ENCODE results near the gene LENG1. TPM values are rescaled to one million over a fixed set of nuclear protein-coding genes. Genes with fewer than 3 reads are reported as not detected.
"Not testable (repeated sequence)": the region's sequence is repeated elsewhere in the genome, so short reads cannot be mapped to it uniquely, and the experiment has no call there.

Gene LENG1
- total RNA-seq, 4 donors from 2014 or later, result 3.7 to 52.8 (median 23.8) TPM

- DNase-seq, result no peak
- H3K27me3 ChIP-seq, result no peaks in the 10 kb centered on the region
- no peaks in the 10 kb centered on the region for H3K4me1 ChIP-seq
- no peaks in the 10 kb centered on the region for H3K9me3 ChIP-seq
- intact Hi-C loops (cut with DNase I; ENCODE audit: low total_unique reads), result loop anchor here (5.0 kb wide), 1 partner anchor 53 kb away; no protein-coding TSS in a partner anchor
- TF ChIP-seq CTCF (IDR thresholded peaks at IDR 0.05), result no peak
- TF ChIP-seq POLR2A (IDR thresholded peaks at IDR 0.05), result no peak
- H3K36me3 ChIP-seq, result no peaks in the 10 kb centered on the region
- H3K27ac ChIP-seq, result no peak overlapping the region
- H3K4me3 ChIP-seq, result no peak overlapping the region
Measured at GRCh38 chr19:54173951-54174834, 14.7 kb upstream of the LENG1 start.

GRCh38 chr19:54173359-54173699, 13.8 kb upstream of the LENG1 start:
- H3K36me3 ChIP-seq, result no peaks in the 10 kb centered on the region
- H3K9me3 ChIP-seq, result no peaks in the 10 kb centered on the region
- H3K4me1 ChIP-seq, result no peaks in the 10 kb centered on the region
- intact Hi-C loops (cut with DNase I; ENCODE audit: low total_unique reads), result loop anchor here (5.0 kb wide), 1 partner anchor 54 kb away; no protein-coding TSS in a partner anchor
- H3K27ac ChIP-seq, result no peak overlapping the region
- DNase-seq, result no peak
- TF ChIP-seq CTCF (IDR thresholded peaks at IDR 0.05) (no peak), POLR2A (IDR thresholded peaks at IDR 0.05) (no peak)
- H3K27me3 ChIP-seq, result no peaks in the 10 kb centered on the region
- no peak overlapping the region for H3K4me3 ChIP-seq

- no peaks in the 10 kb centered on the region for H3K36me3 ChIP-seq
- H3K4me1 ChIP-seq, result no peaks in the 10 kb centered on the region
- no peaks in the 10 kb centered on the region for H3K27me3 ChIP-seq
- H3K27ac ChIP-seq, result peak within 1 kb of the TSS in 1 of 2 donors; percentile 54
- no peak within 1 kb of the TSS for H3K4me3 ChIP-seq
- intact Hi-C loops (cut with DNase I; ENCODE audit: low total_unique reads), result loop anchor here (5.0 kb wide), 1 partner anchor 55 kb away; no protein-coding TSS in a partner anchor
- no peaks in the 10 kb centered on the region for H3K9me3 ChIP-seq
- DNase-seq, result no peak
- TF ChIP-seq POLR2A (IDR thresholded peaks at IDR 0.05), result peak in 1 of 2 donors; percentile 30
- TF ChIP-seq CTCF (IDR thresholded peaks at IDR 0.05), result no peak
Measured at GRCh38 chr19:54172471-54173358, 13.2 kb upstream of the LENG1 start, which contains the start of gene TMC4. Gene TMC4 (minus strand): TSS chr19:54173160. CDS start chr19:54173117, 43 bp downstream.

GRCh38 chr19:54171736-54172431, 12.4 kb upstream of the LENG1 start:
- not testable (repeated sequence) for H3K36me3 ChIP-seq, H3K9me3 ChIP-seq, H3K27ac ChIP-seq, DNase-seq, H3K27me3 ChIP-seq, H3K4me3 ChIP-seq, H3K4me1 ChIP-seq
- intact Hi-C loops (cut with DNase I; ENCODE audit: low total_unique reads), result loop anchor here (5.0 kb wide), 1 partner anchor 55 kb away; no protein-coding TSS in a partner anchor

GRCh38 chr19:54169149-54169740, 9.7 kb upstream of the LENG1 start:
- TF ChIP-seq POLR2A (IDR thresholded peaks at IDR 0.05) (no peak), CTCF (IDR thresholded peaks at IDR 0.05) (no peak)
- Histone ChIP-seq H3K9me3 (no peaks in the 10 kb centered on the region), H3K4me3 (no peak overlapping the region), H3K36me3 (no peaks in the 10 kb centered on the region), H3K27me3 (no peaks in the 10 kb centered on the region), H3K4me1 (no peaks in the 10 kb centered on the region), H3K27ac (no peak overlapping the region)
- intact Hi-C loops (cut with DNase I; ENCODE audit: low total_unique reads), result no loop called here
- DNase-seq, result no peak

Data from uterus (tissue), 4 donors.